ENCODE measurements around the gene RASA4B. TPM values are rescaled to one million over a fixed set of nuclear protein-coding genes. Genes with fewer than 3 reads are reported as not detected.

The RASA4B gene
- total RNA-seq, 1 experiment from 2014 or later: 1.2 TPM

DNA sequence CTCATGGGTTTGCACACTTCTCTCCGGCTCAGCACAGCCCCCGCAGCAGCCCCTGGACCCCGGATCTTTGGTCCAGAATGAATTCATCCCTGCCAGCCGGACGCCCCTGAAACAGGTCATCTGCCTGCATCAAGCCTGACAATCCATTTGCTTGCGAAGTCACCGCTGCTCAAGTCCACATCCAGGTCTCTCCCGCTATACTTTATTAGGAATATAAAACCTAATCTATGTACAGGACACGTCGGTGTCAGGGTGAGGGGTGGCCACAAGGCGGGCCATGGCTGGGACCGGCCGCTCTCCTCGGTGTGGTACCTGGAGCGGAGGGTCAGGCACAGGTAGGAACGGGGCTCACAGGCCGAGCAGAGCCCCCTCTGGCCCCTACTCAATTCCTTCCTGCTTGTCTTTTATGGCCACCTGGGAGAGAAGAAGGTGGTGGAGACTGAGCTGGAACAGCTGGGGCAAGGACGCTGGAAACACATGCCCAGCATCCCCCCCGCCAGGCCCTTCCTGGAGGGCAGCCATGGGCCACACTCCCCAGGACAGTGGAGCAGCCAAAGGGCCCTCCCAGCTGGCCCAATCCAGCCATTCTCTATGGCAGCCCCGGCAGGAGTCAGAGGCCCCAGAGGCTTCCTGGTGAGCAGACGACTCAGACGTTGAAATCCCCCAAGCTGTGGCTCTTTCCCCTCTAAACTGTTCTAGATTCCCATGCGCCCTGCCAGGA is 44.1 kb downstream of the RASA4B start:
- ChIA-PET POLR2A (ENCODE audit: unreplicated experiment) (no interaction called here), CTCF (no interaction called here)
- Histone ChIP-seq H3K9me2 (ENCODE audit: insufficient read depth) (no peaks in the 10 kb centered on the region), H3K36me3 (ENCODE audit: low read depth) (no peaks in the 10 kb centered on the region), H3K4me3 (no peak overlapping the region), H3K79me2 (ENCODE audit: low read depth) (no peaks in the 10 kb centered on the region), H3K9me3 (ENCODE audit: insufficient read depth, low read depth) (no peaks in the 10 kb centered on the region), H3K4me1 (replicated peaks; ENCODE audit: insufficient read depth) (no peaks in the 10 kb centered on the region), H2AFZ (no peak overlapping the region), H3F3A (ENCODE audit: insufficient read depth, low read depth) (no peaks in the 10 kb centered on the region; the same call in 1 of the 2 replicates), H4K20me1 (ENCODE audit: insufficient read depth) (no peaks in the 10 kb centered on the region), H3K27me3 (ENCODE audit: insufficient read depth, low read depth) (no peaks in the 10 kb centered on the region), H3K4me2 (no peak overlapping the region), H3K27ac (no peak overlapping the region)
- intact Hi-C loops (cut with micrococcal nuclease; ENCODE audit: unreplicated experiment): no loop called here
- no TSS peak for BruUV-seq (replicated peaks)
- no peak for DNase-seq
- TF ChIP-seq, protein P1, sequence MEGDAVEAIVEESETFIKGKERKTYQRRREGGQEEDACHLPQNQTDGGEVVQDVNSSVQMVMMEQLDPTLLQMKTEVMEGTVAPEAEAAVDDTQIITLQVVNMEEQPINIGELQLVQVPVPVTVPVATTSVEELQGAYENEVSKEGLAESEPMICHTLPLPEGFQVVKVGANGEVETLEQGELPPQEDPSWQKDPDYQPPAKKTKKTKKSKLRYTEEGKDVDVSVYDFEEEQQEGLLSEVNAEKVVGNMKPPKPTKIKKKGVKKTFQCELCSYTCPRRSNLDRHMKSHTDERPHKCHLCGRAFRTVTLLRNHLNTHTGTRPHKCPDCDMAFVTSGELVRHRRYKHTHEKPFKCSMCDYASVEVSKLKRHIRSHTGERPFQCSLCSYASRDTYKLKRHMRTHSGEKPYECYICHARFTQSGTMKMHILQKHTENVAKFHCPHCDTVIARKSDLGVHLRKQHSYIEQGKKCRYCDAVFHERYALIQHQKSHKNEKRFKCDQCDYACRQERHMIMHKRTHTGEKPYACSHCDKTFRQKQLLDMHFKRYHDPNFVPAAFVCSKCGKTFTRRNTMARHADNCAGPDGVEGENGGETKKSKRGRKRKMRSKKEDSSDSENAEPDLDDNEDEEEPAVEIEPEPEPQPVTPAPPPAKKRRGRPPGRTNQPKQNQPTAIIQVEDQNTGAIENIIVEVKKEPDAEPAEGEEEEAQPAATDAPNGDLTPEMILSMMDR (conservative IDR thresholded peaks at IDR 0.05): no peak
- TF ChIP-seq EZH2 (IDR thresholded peaks at IDR 0.05; ENCODE audit: low read depth): no peak

DNA sequence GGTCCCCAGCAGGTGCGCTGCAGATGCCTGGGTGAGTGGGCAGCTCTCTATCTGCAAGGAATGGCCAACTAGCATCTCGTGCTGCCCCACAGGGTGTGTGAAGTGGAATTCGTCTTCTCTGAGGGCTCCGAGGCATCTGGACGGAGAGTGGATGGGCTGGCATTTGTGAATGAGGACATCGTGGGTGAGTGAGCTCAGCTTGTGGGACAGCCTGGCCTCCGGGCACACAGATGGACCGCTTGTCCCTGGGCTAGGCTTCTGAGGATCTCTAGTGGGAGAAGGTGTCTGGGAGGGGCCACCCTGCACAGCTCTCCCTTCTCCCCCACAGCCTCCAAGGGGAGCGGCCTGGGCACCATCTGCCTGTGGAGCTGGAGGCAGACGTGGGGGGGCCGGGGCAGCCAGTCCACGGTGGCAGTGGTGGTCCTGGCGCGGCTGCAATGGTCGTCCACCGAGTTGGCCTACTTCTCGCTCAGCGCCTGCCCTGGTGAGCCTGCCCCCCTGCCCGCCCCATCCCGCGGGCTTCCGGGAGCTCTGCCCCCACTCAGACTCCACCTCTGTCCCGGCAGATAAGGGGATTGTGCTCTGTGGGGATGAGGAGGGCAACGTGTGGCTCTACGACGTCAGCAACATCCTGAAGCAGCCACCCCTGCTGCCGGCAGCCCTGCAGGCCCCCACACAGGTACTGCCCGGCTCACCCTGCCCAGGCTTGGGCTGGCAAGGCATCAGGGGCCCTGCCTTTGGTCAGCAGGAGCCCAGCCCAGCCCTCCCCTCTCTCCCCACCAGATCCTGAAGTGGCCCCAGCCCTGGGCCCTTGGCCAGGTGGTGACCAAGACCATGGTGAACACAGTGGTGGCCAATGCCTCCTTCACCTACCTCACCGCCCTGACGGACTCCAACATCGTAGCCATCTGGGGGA is 45.2 kb downstream of the RASA4B start:
- Histone ChIP-seq H3K4me1 (replicated peaks; ENCODE audit: insufficient read depth) (no peaks in the 10 kb centered on the region), H3K36me3 (ENCODE audit: low read depth) (no peaks in the 10 kb centered on the region), H3K9me2 (ENCODE audit: insufficient read depth) (no peaks in the 10 kb centered on the region), H3K4me2 (no peak overlapping the region), H3K9me3 (ENCODE audit: insufficient read depth, low read depth) (no peaks in the 10 kb centered on the region), H3F3A (ENCODE audit: insufficient read depth, low read depth) (no peaks in the 10 kb centered on the region; the same call in 1 of the 2 replicates), H3K4me3 (no peak overlapping the region), H3K27me3 (ENCODE audit: insufficient read depth, low read depth) (no peaks in the 10 kb centered on the region), H2AFZ (no peak overlapping the region), H3K27ac (no peak overlapping the region), H3K79me2 (ENCODE audit: low read depth) (no peaks in the 10 kb centered on the region), H4K20me1 (ENCODE audit: insufficient read depth) (no peaks in the 10 kb centered on the region)
- intact Hi-C loops (cut with micrococcal nuclease; ENCODE audit: unreplicated experiment): no loop called here
- BruUV-seq (replicated peaks): no TSS peak
- no peak for DNase-seq
- TF ChIP-seq EZH2 (IDR thresholded peaks at IDR 0.05; ENCODE audit: low read depth): no peak
- TF ChIP-seq, protein P1 (conservative IDR thresholded peaks at IDR 0.05): no peak
- ChIA-PET CTCF (no interaction called here), POLR2A (ENCODE audit: unreplicated experiment) (no interaction called here)

DNA sequence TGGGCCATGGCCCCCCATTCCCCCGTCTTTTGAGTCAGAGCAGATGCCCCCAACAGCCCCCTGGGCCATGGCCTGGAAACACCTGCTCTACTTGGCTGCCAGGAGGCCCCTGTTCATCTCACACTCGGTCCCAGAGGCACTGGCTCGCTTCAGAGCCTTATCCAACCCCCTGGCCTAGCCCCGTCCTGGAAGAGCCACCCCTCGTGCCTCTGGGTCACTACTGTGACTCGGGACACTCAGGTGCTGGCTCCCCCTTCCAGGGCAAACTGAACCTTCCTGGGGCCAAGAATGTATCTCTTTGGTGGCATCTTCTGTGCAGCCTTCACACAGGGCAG is 45.8 kb downstream of the RASA4B start:
- H3K4me1 ChIP-seq (replicated peaks; ENCODE audit: insufficient read depth): no peaks in the 10 kb centered on the region
- no peaks in the 10 kb centered on the region; the same call in 1 of the 2 replicates for H3F3A ChIP-seq (ENCODE audit: insufficient read depth, low read depth)
- no peaks in the 10 kb centered on the region for H3K36me3 ChIP-seq (ENCODE audit: low read depth)
- H4K20me1 ChIP-seq (ENCODE audit: insufficient read depth): no peaks in the 10 kb centered on the region
- intact Hi-C loops (cut with micrococcal nuclease; ENCODE audit: unreplicated experiment): no loop called here
- TF ChIP-seq, protein P1 (conservative IDR thresholded peaks at IDR 0.05): no peak
- TF ChIP-seq EZH2 (IDR thresholded peaks at IDR 0.05; ENCODE audit: low read depth): no peak
- no peak overlapping the region for H2AFZ ChIP-seq
- BruUV-seq (replicated peaks): no TSS peak
- no peaks in the 10 kb centered on the region for H3K9me3 ChIP-seq (ENCODE audit: insufficient read depth, low read depth)
- H3K27me3 ChIP-seq (ENCODE audit: insufficient read depth, low read depth): no peaks in the 10 kb centered on the region
- no peak overlapping the region for H3K4me2 ChIP-seq
- ChIA-PET POLR2A (ENCODE audit: unreplicated experiment) (no interaction called here), CTCF (no interaction called here)
- H3K27ac ChIP-seq: no peak overlapping the region
- DNase-seq: no peak
- H3K9me2 ChIP-seq (ENCODE audit: insufficient read depth): no peaks in the 10 kb centered on the region
- no peak overlapping the region for H3K4me3 ChIP-seq
- H3K79me2 ChIP-seq (ENCODE audit: low read depth): no peaks in the 10 kb centered on the region
